Measurements from ENCODE around the gene OTOG. TPM values are rescaled to one million over a fixed set of nuclear protein-coding genes. Genes with fewer than 3 reads are reported as not detected.
A peak's percentile ranks its signal among the peaks of the same experiment; 100 is the strongest.

Gene OTOG
- total RNA-seq, 1 experiment from 2014 or later, result 5.9 TPM

DNA sequence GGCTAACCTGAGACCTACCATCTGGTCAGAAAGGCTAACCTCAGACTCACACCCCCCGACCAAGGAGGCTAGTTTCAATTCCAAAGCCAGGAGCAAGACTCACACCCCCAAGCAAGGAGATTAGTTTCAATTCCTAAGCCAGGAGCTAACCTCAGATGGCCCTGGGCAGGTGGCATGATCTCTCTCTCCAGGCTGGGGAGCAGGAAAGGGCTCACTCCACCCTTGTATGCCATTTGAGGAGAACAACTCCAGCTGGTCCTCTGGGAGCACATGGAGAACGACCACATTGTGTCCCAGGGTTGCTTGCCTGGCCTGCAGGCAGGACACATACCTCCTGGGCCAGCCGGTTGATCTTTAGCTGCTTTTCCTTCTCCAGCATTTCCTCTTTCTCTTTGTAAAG, 35.5 kb upstream of the OTOG start:
- H3K4me1 ChIP-seq, result peaks cover 19% of the 10 kb centered on the region
- no peaks in the 10 kb centered on the region for H3K27me3 ChIP-seq
- H3K4me3 ChIP-seq, result no peak overlapping the region
- DNase-seq, result peak; percentile 35 to 69
- no peak overlapping the region for H3K27ac ChIP-seq
- no peaks in the 10 kb centered on the region for H3K9me3 ChIP-seq (replicated peaks)
- H3K36me3 ChIP-seq, result no peaks in the 10 kb centered on the region

DNA sequence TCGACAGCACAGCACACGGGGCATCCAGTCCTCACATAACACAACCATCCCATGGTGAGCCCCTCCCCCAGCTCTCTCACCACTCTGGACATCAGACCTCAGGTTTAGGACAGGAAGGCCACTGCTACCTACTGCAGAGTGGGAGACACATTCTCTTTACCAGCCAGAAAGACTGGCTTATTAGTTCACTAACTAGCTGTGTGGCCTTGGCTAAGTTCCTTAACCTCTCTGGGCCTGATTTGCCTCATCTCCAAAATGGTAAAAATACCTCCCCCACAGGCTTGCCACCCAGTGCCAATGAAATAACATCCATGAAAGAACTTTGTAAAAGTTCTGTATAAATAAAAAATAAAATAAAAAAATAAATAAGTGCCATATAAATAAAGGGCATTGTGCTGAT, 35.0 kb upstream of the OTOG start:
- no peak overlapping the region for H3K4me3 ChIP-seq
- H3K27me3 ChIP-seq, result no peaks in the 10 kb centered on the region
- H3K9me3 ChIP-seq (replicated peaks), result no peaks in the 10 kb centered on the region
- no peak overlapping the region for H3K27ac ChIP-seq
- H3K4me1 ChIP-seq, result peaks cover 19% of the 10 kb centered on the region
- DNase-seq, result no peak
- H3K36me3 ChIP-seq, result no peaks in the 10 kb centered on the region

DNA sequence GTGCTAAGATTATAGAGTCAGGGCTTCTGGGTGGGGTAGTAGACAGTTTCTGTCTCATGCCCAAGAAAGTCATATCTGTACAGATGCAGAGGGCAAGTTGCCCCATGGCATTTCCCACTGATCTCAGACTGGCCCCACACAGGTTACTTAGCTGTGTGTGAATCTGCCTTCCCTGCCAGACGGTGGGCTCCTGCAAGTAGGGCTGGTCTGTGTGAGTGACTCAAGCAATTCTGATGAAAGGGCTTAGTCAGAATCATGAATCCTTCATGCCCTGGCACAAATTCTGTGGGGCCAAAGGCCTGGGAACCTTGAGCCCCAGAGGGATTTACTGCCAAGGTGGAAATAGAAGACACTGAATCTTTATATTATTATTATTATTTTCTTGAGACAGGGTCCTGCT, 33.2 kb upstream of the OTOG start:
- no peaks in the 10 kb centered on the region for H3K9me3 ChIP-seq (replicated peaks)
- H3K27me3 ChIP-seq, result no peaks in the 10 kb centered on the region
- peaks cover 16% of the 10 kb centered on the region for H3K4me1 ChIP-seq
- no peak for DNase-seq
- no peak overlapping the region for H3K27ac ChIP-seq
- no peaks in the 10 kb centered on the region for H3K36me3 ChIP-seq
- no peak overlapping the region for H3K4me3 ChIP-seq

DNA sequence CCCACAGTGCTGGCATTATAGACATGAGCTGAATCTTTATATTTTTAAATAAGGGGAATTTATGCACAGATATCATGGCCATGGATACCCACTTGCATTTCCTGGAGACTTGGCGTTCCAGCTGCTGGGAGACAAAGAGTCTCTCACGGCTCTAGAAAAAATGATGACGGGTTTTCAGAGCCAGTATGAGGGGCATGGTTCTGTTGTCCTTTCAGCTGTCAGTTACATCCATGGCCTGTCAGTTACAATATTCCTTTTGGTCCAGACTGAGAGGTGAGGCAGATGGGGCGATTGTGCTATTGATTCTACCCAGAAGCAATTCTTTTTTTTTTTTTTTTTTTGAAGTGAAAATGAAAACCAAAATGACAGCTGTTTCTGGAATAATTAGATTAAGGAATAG, 32.6 kb upstream of the OTOG start:
- H3K27me3 ChIP-seq, result no peaks in the 10 kb centered on the region
- H3K9me3 ChIP-seq (replicated peaks), result no peaks in the 10 kb centered on the region
- no peak for DNase-seq
- no peak overlapping the region for H3K27ac ChIP-seq
- no peaks in the 10 kb centered on the region for H3K36me3 ChIP-seq
- H3K4me3 ChIP-seq, result no peak overlapping the region
- peaks cover 16% of the 10 kb centered on the region for H3K4me1 ChIP-seq

DNA sequence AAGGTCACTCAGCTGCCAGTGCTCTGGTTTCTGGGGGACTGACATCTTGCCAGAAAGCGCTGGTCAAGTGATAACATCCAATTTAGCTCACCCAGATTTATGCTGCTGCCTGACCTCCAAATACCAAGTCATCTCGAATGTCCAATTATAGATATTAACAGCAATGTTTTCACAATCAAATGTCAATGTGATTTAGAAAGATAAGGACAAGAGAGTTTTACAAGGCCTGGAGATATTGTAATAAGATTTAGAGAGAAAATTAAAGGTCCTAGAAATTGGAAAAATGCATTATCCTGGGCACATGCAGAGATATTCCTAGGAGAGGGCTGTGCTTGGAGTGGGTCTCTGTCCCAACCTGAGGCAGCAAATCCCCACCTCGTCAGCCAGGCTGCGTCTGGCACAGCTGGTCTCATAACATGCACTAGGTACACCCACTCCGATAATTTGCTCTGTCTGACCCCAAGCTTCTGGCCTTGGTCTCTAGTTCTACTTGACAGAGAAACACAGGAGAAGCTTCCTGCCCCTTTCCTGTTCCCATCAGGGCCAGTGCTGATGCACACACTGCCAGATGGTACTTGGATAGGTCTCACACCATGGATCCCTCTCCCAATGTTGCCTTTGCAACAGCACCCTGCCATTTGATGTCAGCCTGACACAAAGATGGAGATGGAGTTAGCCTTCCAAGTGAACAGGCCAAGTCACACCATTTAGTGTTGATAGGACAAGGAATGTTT, 31.4 kb upstream of the OTOG start:
- DNase-seq, result no peak
- H3K27me3 ChIP-seq, result no peaks in the 10 kb centered on the region
- H3K9me3 ChIP-seq (replicated peaks), result no peaks in the 10 kb centered on the region
- no peak overlapping the region for H3K4me3 ChIP-seq
- H3K36me3 ChIP-seq, result no peaks in the 10 kb centered on the region
- H3K27ac ChIP-seq, result no peak overlapping the region
- H3K4me1 ChIP-seq, result peaks cover 16% of the 10 kb centered on the region

DNA sequence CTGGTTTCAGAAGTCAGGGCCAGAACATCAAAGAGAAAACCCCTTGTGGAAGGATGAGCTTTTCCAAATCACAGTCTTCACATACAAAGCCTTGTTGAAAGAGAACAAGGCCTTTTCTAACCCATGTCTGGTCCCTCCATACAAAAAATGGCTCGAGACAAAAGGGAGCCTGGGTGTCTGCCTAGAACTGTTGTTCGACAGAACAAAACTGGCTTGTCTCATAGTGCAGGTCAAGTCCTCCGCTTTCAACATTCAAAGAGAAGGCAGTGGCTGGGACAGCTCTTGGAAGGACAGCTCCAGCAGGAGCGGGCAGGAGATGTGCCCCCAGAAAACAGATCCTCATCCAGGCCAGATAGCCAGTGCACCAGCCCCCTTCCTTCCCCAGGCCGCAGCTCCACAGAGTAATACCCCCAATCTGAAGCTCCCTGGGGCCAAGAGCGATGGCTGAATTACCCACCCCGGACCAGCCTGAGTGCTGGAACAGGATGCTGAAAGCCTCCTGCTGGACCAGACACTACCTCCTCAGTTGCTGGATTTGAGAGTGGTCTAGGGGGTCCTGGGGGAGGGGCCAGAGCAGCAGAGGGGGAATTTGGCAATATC, 30.4 kb upstream of the OTOG start:
- Histone ChIP-seq H3K27ac (no peak overlapping the region), H3K9me3 (replicated peaks) (no peaks in the 10 kb centered on the region), H3K4me3 (no peak overlapping the region), H3K36me3 (no peaks in the 10 kb centered on the region), H3K4me1 (peaks cover 7% of the 10 kb centered on the region), H3K27me3 (no peaks in the 10 kb centered on the region)
- no peak for DNase-seq

DNA sequence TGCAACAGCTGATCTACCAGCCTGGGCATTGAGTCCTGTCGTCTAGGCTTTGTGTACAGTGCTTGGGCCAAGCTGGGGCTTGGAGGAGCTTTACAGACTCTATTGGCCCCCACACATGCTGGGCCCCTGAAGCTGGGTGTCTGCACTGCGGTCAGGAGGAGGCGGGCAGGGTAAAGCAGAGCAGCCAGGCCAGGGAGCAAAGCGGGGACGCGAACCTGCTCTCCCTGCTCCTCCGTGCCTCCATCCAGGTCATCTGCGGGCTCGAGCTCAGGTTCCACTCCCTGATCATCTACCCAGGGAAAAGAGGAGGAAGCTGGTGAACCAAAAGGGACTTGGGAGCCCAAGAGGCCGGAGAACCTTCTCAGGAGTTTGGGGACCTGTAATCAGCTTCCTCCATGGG, 29.9 kb upstream of the OTOG start:
- no peaks in the 10 kb centered on the region for H3K9me3 ChIP-seq (replicated peaks)
- H3K27me3 ChIP-seq, result no peaks in the 10 kb centered on the region
- DNase-seq, result no peak
- no peaks in the 10 kb centered on the region for H3K36me3 ChIP-seq
- no peak overlapping the region for H3K4me3 ChIP-seq
- H3K27ac ChIP-seq, result no peak overlapping the region
- peaks cover 3% of the 10 kb centered on the region; the same call in 1 of the 2 replicates for H3K4me1 ChIP-seq

DNA sequence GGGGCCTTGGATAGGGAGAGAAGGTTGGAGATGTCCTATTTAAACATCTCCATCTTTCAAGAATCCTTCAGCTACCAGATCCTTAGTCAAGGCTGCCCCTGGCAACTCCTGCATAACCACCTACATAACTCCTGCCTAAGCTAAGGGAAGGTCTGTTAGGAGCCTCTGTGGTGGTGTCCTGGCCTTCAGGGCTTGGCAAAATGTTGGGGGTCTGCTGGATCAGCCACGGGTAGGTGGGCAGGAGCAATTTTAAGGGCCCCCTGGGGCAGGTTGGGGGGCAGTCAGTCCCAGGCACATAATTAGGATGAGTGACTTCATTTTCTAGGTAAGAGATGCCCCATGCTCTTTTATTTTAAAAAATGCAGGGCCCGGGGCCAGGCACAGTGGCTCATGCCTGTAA, 28.7 kb upstream of the OTOG start:
- H3K4me3 ChIP-seq, result no peak overlapping the region
- no peaks in the 10 kb centered on the region for H3K36me3 ChIP-seq
- H3K27me3 ChIP-seq, result no peaks in the 10 kb centered on the region
- no peaks in the 10 kb centered on the region for H3K9me3 ChIP-seq (replicated peaks)
- no peak overlapping the region for H3K27ac ChIP-seq
- H3K4me1 ChIP-seq, result peaks cover 3% of the 10 kb centered on the region; the same call in 1 of the 2 replicates
- DNase-seq, result no peak

DNA sequence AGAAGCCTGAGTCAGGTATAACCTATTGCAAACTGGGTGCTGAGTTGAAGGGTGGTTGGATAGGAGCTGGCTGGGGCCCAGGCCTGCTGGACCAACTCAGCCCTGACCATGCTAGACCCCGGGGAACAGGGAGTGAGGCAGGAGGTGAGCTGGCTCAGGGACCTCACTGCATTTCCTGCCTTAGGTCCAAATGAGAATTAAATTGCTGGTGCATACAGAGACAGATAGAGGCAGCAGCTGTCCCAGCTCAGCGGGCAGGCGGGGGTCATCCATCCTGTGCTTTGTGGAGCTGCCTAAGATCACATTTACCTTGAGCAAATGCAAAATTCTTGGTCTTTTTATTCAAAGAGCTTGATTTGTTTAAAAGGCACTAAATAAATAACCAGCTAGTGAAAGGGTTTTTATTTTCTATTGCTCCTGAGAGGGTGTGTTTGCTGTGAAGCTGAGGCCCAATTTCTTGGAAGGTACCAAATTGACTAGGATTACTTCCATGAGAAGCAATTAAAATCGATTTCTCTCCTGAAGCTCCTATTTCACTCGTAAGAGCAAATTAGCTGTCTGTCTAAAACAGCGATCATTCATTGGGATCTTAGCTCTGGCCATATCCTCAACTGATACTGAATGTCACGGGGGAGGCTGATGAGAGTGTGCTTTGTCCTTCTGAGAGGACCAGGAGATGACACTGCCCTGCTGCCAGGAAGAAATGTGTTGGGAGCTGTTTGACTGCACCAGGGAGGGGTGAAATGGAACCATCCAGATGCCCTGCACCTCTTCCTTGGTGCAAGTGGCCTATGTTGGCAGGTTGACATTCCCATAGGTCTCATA, 27.8 kb upstream of the OTOG start:
- peak; percentile 21 to 56 for DNase-seq
- no peak overlapping the region for H3K4me3 ChIP-seq
- no peaks in the 10 kb centered on the region for H3K36me3 ChIP-seq
- H3K4me1 ChIP-seq, result peaks cover 3% of the 10 kb centered on the region; the same call in 1 of the 2 replicates
- H3K27ac ChIP-seq, result no peak overlapping the region
- H3K27me3 ChIP-seq, result no peaks in the 10 kb centered on the region
- no peaks in the 10 kb centered on the region for H3K9me3 ChIP-seq (replicated peaks)

DNA sequence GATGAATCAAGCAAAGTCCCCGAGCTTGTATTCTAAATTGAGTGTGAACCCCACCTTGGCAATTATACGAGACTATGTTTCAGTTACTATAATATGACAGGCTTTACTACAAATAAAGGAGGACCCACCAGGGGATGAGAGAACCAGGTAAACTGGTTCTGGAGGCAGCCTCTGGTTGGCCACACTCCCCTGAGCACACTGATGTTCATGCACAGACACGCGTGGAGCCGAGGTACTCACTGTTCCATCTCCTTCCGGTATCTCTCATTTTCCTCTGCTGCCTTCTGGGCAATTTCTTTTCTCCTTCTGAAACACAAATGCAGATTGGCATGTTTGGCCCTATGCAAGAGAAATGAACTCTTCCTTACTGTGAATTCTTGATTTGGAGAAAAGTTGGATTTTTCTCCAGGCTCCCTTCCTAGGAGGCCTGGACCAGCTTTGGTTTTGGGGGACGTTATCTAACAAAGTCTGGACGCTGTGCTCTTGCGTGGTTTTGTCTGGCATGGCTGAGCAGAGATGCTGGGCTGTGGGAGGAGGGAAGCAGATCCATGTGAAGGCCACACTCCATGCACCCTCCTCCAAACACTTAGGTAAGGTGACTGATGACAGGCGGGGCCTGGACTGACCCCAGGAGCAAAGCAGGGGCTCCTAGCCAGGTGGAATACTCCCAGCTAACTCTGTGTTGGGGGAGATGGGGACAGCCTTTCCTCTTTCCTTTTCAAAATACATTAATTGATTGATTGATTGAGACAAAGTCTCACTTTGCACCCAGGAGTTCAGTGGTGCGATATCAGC, 25.8 kb upstream of the OTOG start:
- Histone ChIP-seq H3K9me3 (replicated peaks) (no peaks in the 10 kb centered on the region), H3K4me3 (no peak overlapping the region), H3K36me3 (no peaks in the 10 kb centered on the region), H3K27ac (no peak overlapping the region), H3K27me3 (no peaks in the 10 kb centered on the region), H3K4me1 (no peaks in the 10 kb centered on the region; the same call in 1 of the 2 replicates)
- no peak for DNase-seq

DNA sequence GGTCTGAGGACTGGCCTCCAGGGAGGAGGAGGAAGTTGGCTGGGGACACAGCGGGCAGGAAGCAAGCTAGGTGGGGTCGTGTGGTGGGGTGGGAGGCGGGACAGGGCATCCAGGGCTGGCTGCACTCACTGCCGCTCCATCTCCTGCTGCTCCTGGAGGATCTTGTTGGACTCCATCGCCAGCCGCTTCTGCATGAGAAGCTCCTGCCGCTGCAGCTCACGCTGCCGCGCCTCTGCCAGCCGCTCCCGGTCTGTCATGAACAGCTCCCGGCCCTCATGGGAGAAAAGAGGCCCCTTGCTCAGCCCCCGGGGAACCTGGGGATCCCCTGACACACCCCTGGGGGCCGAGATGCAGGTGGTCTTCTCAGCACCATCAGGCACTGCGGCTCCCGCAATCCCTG, 24.4 kb upstream of the OTOG start:
- Histone ChIP-seq H3K27ac (no peak overlapping the region), H3K4me3 (no peak overlapping the region), H3K4me1 (peaks cover 1% of the 10 kb centered on the region), H3K27me3 (no peaks in the 10 kb centered on the region), H3K9me3 (replicated peaks) (no peaks in the 10 kb centered on the region), H3K36me3 (no peaks in the 10 kb centered on the region)
- DNase-seq, result no peak

DNA sequence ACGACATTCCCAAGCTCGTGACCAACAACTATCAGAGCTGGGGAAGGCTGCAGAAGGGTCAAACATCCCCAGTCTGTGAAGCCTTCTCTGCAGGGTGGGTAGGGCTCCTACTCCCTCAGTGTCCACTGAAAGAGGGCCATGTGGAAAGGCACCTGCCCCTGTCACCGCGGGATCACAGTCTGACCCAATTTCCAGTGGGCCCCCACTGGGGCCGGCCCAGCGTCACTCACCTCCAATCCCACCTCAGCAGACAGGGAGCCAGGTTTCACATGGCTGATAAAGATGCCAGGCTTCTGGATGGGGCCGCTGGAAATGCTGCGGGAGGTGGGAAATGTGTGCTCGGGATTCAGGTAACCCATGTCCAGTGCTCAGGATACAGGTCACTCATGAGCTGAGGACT, 22.8 kb upstream of the OTOG start:
- Histone ChIP-seq H3K36me3 (no peaks in the 10 kb centered on the region), H3K27ac (no peak overlapping the region), H3K4me1 (peaks cover 12% of the 10 kb centered on the region), H3K9me3 (replicated peaks) (no peaks in the 10 kb centered on the region), H3K27me3 (no peaks in the 10 kb centered on the region), H3K4me3 (no peak overlapping the region)
- DNase-seq, result no peak

DNA sequence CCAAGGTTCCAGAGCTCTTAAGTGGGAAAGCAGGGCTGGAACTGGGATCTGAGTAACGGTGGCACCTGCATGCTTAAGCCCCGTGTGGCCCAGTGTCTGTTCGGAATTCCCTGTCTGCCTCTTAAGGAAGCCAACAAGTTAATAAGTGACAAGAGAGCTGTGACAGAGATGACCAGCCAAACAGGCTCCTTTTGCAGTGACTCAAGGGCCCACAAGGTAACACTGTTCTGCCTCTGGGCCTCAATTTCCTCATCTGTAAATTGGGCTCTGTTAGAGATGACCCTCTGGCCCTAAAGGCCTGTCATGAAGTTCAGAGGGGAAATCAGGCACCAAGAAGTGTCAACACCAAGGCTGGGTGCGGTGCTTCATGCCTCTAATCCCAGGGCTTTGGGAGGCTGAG, 21.5 kb upstream of the OTOG start:
- DNase-seq, result no peak
- Histone ChIP-seq H3K4me1 (peaks cover 26% of the 10 kb centered on the region), H3K27ac (no peak overlapping the region), H3K36me3 (no peaks in the 10 kb centered on the region), H3K27me3 (no peaks in the 10 kb centered on the region), H3K9me3 (replicated peaks) (no peaks in the 10 kb centered on the region), H3K4me3 (no peak overlapping the region)

DNA sequence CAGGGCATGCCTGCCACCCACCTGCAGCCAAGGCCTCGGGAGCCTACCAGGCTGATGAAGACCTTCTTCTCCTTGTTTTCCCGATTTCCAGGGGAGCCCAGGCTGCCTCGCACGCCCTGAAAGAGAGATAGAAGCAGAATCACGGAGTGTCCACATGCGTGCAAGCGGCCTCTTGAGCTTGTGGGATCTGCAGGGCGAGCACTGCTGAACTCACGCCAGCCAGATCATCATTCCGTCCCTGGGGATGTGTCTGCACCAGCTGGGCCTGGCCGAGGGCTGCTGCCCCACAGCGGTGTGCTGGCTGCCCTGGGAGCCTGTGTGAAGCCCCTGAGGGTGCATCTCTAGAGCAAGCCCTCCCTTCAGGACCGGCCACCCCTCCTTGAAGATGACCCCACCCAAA, 20.7 kb upstream of the OTOG start:
- Histone ChIP-seq H3K27me3 (no peaks in the 10 kb centered on the region), H3K4me3 (no peak overlapping the region)
- no peak for DNase-seq

More for the DNA sequence above, 20.7 kb upstream of the OTOG start:
- no peaks in the 10 kb centered on the region for H3K36me3 ChIP-seq
- H3K4me1 ChIP-seq, result peaks cover 34% of the 10 kb centered on the region
- no peaks in the 10 kb centered on the region for H3K9me3 ChIP-seq (replicated peaks)
- no peak overlapping the region for H3K27ac ChIP-seq
